Activated CD4-positive, alpha-beta T cell treated with anti-CD3 and anti-CD28 coated beads for 24 hours (primary cell): ENCODE measurements around the gene ITGAD.

Source experiments
- DNase-seq, 2 donors: peaks; one replicate each; pipeline ENCODE4 v3.0.0-alpha.2; 2020; ENCODE audit warnings: low read depth in 2 of 2

ITGAD gene

DNA sequence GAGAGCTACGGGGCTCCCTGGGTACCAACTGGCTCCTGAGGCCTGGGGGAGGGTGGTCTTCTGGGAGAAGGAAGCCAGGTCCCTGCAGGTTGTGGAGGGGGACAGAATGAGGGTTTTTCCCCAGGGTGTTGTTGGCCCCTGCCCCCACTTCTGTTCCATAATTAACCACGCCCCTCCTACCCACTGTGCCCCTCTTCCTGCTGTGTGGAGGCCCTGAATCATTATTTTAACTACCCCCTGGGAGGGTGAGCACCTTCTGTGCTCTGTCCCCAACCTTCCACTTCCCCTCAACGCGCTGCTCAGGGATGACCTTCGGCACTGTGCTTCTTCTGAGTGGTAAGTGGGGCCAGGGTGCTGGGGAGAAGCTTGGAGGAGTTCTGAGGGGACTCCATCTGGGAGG is at the start of gene ITGAD:
TSS of gene ITGAD (plus strand) at position 280 of the 400 bp plus-strand sequence. CDS start at position 306, 26 bp downstream.
- no peak for DNase-seq

DNA sequence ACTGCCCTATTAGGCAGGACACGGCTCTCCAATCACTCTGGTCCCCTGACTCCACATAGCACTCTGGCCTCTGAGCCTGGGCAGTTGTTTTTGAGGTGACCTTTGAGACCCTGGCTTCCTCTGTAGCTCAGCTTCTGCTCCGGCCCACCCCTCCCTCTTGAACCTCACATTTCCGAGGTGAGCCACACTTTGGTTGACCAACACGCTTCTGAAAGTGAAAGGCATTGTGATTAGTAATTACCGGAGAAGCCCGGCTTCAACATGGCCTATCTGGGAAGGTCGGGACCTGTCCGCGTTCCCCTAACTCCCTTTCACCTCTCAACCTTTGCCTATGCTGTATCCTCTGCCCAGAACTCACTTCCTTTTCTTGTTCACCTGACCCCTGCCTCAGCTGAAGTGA is 48.4 kb upstream of the ITGAD start:
- DNase-seq, result no peak

- no peak for DNase-seq
Observed at GRCh38 chr16:31347445-31347844, 45.7 kb upstream of the ITGAD start.

GRCh38 chr16:31348579-31348978 is 44.6 kb upstream of the ITGAD start:
- DNase-seq, result no peak

DNA sequence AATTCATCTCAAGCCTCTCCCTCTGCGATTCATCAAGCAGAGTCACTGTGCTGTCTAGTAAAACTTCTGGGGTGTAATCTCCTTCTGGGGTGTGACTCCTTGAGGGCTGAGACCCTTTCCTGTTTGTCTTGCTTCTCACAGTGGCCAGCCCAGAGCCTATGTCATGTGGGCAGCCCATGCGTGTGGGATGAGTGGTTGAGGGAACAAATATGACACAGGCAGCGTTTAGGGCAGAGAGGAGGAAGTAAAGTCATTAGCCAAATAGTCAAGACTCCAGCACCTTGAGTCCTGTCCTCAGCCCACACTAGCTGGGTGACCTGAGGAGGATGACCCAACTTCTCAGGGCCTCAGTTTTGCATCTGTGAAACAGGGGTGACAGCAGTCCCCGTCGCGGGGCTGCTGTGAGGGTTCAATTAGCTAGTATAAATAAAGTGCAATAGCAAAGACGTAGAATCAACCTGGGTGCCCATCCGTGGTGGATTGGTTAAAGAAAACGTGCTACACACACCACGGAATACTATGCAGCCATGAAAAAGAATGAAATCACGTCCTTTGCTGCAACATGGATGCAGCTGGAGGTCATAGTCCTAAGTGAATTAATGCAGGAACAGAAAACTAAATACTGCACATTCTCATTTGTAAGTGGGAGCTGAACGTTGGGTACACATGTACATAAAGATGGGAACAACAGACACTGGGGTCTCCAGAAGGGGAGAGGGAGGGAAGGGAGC is 42.7 kb upstream of the ITGAD start:
- no peak for DNase-seq

DNA sequence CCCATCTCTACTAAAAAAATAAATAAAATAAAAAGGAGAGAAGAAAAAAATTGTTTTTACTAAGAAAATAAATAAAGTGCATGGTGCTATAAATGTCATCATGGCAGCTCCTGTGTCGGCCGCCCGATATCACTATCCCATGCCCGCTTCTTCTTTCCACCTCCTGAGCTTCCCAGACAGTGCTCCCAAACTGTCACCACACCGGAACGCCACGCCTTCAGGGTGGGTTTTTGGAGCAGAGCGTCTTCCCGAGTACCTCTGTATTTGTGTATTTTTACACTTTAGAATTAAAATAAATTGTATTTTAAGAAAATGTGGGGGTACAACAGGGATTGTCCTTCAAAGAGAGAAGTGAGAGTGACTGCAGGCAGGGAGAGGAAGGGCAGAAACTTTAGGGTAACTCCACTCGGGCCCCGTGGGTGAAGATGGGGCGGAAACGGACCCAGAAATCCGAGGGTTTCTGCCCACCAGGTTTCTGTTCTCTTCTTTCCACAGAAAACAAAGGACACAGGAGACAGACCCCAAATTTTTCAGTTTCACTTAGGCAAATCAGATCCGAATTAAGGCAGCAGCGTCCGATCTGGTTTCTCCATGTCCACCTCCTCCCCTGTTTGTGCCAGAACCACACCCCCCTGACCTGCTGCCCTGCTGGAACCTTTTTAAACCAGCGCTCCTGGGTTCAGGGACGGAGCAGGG is 41.7 kb upstream of the ITGAD start:
- DNase-seq, result no peak

GRCh38 chr16:31351942-31352325 is 41.2 kb upstream of the ITGAD start:
- no peak for DNase-seq

- no peak for DNase-seq
Observed at GRCh38 chr16:31352376-31353115, 40.6 kb upstream of the ITGAD start.

- DNase-seq, result peak; percentile 25 to 56
Observed at GRCh38 chr16:31354394-31355291, 38.5 kb upstream of the ITGAD start, which contains the start of gene ITGAX. Gene ITGAX, plus strand, starts transcription at chr16:31355176. Its CDS starts 79 bp downstream, at chr16:31355255.

- no peak for DNase-seq
Observed at GRCh38 chr16:31355431-31356100, 37.6 kb upstream of the ITGAD start.

DNA sequence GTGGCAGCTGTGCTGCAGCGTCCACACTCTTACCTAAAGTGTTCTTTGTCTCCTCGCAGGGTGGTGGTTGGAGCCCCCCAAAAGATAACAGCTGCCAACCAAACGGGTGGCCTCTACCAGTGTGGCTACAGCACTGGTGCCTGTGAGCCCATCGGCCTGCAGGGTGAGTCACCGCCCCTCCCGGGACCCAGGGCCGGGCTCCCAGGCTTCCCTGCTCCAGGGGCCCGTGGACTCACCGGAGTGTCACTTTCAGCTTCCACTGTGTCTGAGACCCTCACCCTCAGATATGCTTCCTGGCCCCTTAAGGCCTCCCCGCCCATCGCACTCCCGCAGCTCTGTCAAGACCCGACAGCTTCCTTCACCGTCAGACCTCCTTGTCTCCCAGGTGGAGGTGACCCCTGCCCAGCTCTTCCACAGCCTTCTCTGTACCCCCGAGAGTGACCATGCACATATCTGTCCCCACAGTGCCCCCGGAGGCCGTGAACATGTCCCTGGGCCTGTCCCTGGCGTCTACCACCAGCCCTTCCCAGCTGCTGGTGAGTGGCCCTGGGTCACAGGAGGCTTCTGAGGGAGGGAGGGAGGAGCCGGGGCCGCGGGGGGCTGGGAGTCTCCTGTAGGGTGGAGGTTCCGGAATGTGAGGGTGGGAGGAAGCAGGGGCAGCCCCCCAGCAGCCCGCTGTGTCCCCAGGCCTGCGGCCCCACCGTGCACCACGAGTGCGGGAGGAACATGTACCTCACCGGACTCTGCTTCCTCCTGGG is 36.4 kb upstream of the ITGAD start:
- DNase-seq, result no peak

GRCh38 chr16:31357324-31358109 is 35.6 kb upstream of the ITGAD start:
- no peak for DNase-seq

DNA sequence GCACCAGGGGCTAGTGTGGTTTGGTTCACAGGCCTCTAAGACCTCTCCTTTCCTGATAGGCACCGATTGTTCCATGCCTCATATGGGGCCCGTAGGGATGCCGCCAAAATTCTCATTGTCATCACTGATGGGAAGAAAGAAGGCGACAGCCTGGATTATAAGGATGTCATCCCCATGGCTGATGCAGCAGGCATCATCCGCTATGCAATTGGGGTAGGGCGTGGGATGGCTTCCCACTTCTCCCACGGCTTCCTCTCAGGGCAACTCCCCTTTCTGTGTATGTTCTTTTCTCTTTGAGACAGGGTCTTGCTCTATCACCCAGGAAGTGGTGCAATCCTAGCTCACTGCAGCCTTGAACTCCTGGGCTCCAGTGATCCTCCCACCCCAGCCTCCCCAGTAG is 32.9 kb upstream of the ITGAD start:
- no peak for DNase-seq

DNA sequence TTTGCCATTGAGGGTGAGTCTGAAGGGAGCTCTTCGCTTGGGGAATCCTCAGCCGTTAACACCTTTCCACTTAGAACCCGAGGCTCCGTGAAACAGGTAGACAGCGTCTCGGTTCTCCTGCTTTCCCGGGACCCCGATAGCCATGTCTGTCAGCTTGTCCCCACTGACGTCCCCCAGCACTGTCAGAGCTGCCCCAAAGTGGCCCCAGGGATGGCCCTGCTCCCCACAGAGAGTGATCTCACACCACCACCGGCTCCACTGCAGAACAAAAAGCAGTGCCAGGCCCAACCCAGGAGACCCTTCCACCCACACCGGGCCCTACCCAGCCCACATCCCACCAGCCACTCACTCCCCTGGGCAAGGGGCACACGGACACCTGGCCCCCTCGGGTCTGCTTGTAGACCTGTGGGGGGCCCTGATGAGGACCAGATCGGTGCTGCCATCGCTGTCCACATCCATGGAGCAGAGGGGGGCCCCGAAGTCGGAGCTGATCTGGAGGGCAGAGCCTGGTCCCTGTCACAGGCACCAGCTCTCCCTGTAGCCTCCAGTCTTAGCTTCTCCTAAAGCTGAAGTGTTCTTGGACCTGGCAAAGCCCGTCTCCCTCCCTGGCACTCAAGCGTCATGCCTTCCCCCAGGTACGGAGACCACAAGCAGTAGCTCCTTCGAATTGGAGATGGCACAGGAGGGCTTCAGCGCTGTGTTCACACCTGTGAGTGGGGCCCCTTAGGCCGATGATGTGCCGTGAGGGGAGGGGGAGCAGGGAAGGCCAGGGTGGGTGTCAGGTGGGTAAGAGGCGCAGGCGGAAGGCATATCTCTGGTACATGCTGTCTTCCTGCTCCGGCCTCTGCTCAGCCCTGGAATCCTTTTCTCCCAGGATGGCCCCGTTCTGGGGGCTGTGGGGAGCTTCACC is 31.7 kb upstream of the ITGAD start:
- no peak for DNase-seq

DNA sequence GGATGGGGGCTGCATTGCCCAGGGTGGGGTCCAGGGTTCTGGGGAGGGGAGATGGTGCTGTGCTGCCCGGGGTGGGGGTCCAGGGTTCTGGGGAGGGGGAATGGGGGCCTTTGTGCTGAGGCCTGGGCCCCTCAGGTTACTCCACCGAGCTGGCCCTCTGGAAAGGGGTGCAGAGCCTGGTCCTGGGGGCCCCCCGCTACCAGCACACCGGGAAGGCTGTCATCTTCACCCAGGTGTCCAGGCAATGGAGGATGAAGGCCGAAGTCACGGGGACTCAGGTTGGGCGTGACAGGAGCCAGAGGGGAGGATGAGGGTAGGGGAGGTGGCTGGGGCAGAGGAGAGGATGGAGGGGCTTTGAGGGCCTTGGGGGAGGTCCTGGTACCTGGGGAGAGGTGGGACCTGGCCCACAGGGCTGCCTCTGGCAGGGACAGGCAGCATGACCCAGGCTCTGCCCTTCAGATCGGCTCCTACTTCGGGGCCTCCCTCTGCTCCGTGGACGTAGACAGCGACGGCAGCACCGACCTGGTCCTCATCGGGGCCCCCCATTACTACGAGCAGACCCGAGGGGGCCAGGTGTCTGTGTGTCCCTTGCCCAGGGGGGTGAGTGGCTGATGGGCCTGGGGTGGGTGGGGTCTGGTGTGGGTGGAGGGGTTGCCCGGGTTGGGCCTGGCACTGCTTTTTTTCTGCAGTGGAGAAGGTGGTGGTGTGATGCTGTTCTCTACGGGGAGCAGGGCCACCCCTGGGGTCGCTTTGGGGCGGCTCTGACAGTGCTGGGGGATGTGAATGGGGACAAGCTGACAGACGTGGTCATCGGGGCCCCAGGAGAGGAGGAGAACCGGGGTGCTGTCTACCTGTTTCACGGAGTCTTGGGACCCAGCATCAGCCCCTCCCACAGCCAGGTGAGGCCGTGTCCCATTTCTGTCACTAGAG is 30.4 kb upstream of the ITGAD start:
- no peak for DNase-seq

DNA sequence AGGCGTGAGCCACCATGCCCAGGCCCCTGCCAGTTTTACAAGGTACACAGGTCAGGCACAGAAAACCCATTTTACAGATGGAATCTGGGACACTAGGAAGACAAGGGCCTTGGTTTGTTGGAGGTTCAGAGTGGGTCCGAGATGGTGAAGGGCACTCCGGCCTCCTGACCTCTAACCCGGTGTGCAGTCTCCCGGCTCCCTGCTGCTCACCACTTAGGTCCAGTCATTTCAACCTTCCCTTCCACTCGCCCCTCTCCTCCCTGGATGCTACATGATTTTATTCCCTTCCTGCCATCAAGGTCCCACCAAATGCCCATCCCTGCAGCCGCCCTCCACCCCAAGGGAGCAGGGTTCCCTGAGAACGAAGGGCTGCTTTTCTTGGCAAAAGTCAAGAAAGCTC is 29.4 kb upstream of the ITGAD start:
- DNase-seq, result no peak

- DNase-seq, result no peak
Observed at GRCh38 chr16:31364421-31364820, 28.7 kb upstream of the ITGAD start.
